Heart left ventricle (tissue), 13 donors: ENCODE results near the gene KRT6B.

Source experiments
- POLR2A ChIP-seq, 2 donors: fragments of 450-650 bp; IDR thresholded peaks; one replicate each; pipeline ENCODE4 v1.6.1; 2017; ENCODE audit warnings: antibody characterized with exemption in 2 of 2, mild to moderate bottlenecking in 2 of 2, moderate library complexity in 2 of 2
- TF ChIP-seq, protein P1 (sequence below), 12 donors: fragments of 200-600 bp; sonication (generic) in 4 of 12; IDR thresholded peaks; one replicate each; pipeline versions ENCODE4 v1.5.0 to v1.8.0; 2018 to 2022; ENCODE audit warnings: antibody characterized with exemption in 12 of 12, mild to moderate bottlenecking in 5 of 12
- donor health status: ischemic (EF 13 %, LVEDD 7.1; RV severe dilation, severe dysfunction).
- donor health status: DM: no; HTN: yes; CAD: no.
- donor health status: DM: no; HTN: no; CAD: no.
- donor health status: ischemic (EF 25% LVEDD 6.9; RV normal size, moderate dysfunction).
- donor health status: ischemic (EF 25% LVEDD 5.7; RV mildly dilated, moderate dysfunction).
- donor health status: ischemic (EF 35%, LVEDD 5.7; RV mildly dilated, moderate dysfunction).
- donor health status: nonischemic (EF 11% LVEDD 7.7; RV severe dilation, severe dysfunction).
- donor health status: DM: yes; HTN: yes; CAD: no.
- donor health status: PGD.
- donor health status: ischemic (EF 29% LVEDD 5.4; RV normal size, mild dysfunction).
- donor health status: nonischemic (EF 23%, LVEDD 6.1; RV moderate dilation, normal function).

DNA sequence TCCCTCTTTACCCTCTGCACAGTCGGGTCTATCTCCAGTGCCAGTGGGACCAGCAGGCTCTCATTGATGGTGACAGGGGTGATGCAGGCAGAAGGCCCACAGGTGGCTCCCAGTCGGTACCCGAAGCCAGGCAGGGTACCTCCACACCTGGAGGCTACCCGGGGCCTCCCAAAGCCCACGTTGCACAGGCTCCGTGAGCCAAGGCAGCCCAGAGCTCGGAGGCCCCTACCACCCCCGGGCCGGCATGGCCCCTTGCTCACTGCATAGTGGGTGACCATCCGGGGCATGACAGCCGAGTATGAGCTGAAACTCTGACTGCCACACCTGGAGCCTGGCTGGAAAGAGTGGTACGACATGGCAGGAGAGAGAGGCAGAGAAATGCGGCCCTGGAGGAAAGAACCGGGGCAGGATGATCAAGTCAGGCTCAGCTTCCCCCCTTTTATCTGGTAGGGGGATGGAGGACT is 46.0 kb downstream of the KRT6B start, which contains the start of gene KRT82:
- TF ChIP-seq, protein P1, sequence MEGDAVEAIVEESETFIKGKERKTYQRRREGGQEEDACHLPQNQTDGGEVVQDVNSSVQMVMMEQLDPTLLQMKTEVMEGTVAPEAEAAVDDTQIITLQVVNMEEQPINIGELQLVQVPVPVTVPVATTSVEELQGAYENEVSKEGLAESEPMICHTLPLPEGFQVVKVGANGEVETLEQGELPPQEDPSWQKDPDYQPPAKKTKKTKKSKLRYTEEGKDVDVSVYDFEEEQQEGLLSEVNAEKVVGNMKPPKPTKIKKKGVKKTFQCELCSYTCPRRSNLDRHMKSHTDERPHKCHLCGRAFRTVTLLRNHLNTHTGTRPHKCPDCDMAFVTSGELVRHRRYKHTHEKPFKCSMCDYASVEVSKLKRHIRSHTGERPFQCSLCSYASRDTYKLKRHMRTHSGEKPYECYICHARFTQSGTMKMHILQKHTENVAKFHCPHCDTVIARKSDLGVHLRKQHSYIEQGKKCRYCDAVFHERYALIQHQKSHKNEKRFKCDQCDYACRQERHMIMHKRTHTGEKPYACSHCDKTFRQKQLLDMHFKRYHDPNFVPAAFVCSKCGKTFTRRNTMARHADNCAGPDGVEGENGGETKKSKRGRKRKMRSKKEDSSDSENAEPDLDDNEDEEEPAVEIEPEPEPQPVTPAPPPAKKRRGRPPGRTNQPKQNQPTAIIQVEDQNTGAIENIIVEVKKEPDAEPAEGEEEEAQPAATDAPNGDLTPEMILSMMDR (IDR thresholded peaks at IDR 0.05): no peak
- no peak for TF ChIP-seq POLR2A (IDR thresholded peaks at IDR 0.05)
